Ovary (tissue), 3 donors: Measurements from ENCODE around the gene SLIT3.

Experiments
- CTCF ChIP-seq, 3 donors: fragments of 450-650 bp in 2 of 3; fragments of 200-600 bp in 1 of 3; IDR thresholded peaks; one replicate each; pipeline versions ENCODE4 v1.5.1 to v1.8.0; 2016 to 2022; ENCODE audit warnings: antibody characterized with exemption in 3 of 3, mild to moderate bottlenecking in 1 of 3
- EP300 ChIP-seq: sonication (generic); formaldehyde crosslinking; IDR thresholded peaks from one replicate; pipeline ENCODE4 v1.6.1; 2017; ENCODE audit warnings: antibody characterized with exemption
- POLR2A ChIP-seq: fragments of 450-650 bp; IDR thresholded peaks from one replicate; pipeline ENCODE4 v1.6.1; 2017; ENCODE audit warnings: antibody characterized with exemption, mild to moderate bottlenecking, moderate library complexity
- donor health status: DM: no; HTN: no; CAD: no.

DNA sequence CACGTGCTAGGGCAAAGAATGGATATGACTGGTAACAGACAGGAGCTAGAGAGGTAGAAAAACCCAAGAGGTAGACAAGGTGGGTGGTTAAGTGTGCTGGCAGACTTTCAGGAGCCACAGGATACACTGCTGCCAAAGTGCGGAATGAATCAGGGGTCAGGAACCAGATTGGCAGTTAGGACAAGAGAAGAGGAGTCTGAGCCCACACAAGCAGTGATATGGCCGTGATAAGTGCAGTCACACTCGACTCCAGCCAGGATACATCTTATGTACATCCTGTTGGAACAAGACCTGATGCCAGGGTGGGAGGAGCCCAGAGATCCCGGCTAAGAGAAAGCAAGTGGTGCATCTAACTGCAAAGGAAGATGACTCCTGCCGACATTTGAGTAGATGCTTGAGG, 10.0 kb downstream of the SLIT3 start:
- no peak for TF ChIP-seq CTCF (IDR thresholded peaks at IDR 0.05)
- no peak for TF ChIP-seq EP300
- TF ChIP-seq POLR2A = no peak
